KOPT-K1 (cell line): ENCODE results near the gene PRXL2B.

Source experiments
- H3K27ac ChIP-seq: fragments of 200-600 bp; sonication (generic); 2 replicates; pipeline ENCODE4 v1.5.1; 2016; ENCODE audit warnings: antibody characterized with exemption, mild to moderate bottlenecking, low read depth, low read length; ENCODE audit not compliant: poor library complexity, severe bottlenecking
- H3K36me3 ChIP-seq: fragments of 200-600 bp; sonication (generic); 2 replicates; pipeline ENCODE4 v1.5.1; 2017; ENCODE audit warnings: antibody characterized with exemption, mild to moderate bottlenecking, low read length, moderate library complexity; ENCODE audit not compliant: insufficient read depth
- H3K9me3 ChIP-seq: fragments of 200-600 bp; sonication (generic); 2 replicates; pipeline ENCODE4 v1.5.1; 2017; ENCODE audit warnings: antibody characterized with exemption, low read length, mild to moderate bottlenecking; ENCODE audit not compliant: insufficient read depth, poor library complexity, severe bottlenecking

PRXL2B gene

DNA sequence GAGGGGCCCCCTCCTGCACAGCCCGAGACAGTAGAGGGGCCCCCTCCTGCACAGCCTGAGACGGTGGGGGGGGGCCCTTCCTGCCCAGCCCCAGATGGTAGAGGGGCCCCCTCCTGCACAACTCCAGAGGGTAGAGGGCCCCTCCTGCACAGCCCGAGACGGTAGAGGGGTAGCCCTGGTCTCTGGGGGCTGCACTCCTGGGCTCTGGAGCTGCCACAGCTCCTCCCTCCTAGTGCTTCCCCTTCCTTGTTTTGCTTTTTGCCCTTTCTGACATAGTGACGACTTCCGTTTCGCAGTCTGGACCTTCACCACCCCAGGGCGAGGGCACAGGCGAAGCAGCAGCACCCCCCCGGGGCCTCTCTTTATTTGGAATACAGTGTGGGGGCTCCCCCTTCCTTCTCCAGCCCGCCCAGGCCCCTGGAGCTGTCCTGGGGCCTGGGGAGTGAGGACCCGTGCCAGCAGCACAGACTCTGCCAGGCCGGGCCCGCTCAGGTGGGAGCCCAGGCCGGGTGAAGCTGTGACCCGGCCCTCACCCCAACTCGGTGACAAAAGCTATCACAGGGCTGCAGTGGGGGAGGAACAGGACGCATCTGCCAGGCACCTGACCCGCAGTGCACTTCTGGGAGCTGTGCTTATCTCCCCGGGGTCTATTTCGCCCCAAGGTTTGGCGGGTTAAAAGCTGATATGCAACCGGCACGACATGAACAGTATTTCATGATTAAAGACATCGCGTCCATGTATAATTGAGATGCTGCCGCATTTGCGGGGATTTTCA, 1.1 kb upstream of the PRXL2B start:
- Histone ChIP-seq H3K27ac (peak overlapping the region; percentile 93), H3K9me3 (no peaks in the 10 kb centered on the region), H3K36me3 (peaks cover 4% of the 10 kb centered on the region; the same call in 1 of the 2 replicates)

DNA sequence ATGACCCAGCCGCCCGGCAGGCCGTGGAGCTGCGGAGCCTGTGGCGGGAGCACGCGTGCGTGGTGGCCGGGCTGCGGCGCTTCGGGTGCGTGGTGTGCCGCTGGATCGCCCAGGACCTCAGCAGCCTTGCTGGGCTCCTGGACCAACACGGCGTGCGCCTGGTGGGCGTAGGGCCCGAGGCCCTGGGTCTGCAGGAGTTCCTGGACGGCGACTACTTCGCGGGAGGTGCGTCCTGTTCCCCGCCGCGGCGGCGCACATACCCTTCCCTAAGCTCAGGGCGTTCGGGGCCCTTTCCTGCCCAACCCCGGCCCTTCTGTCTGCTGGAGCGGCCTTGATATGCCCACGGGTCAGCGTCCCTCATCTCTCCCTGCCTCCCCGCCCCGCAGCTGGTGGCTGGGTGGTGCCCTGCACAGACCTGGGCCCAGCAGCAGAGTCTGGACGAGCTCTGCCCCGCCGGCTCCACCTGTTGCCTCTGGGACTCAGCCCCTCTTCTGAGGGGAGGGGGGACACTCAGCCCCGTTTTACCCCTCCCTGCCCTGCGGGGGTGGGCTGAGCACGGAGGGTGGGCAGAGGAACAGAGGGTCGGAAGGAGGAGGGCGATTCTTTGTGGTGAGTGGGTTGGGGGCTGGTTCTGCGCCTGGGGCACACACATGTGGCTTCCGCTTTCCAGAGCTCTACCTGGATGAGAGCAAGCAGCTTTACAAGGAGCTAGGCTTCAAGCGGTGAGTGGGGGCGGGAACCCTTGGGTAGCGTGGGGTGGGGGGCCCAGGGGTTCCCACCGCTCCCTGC, 688 bp downstream of the PRXL2B start:
- H3K9me3 ChIP-seq, result no peaks in the 10 kb centered on the region
- peaks cover 4% of the 10 kb centered on the region; the same call in 1 of the 2 replicates for H3K36me3 ChIP-seq
- peak overlapping the region; percentile 93 for H3K27ac ChIP-seq

DNA sequence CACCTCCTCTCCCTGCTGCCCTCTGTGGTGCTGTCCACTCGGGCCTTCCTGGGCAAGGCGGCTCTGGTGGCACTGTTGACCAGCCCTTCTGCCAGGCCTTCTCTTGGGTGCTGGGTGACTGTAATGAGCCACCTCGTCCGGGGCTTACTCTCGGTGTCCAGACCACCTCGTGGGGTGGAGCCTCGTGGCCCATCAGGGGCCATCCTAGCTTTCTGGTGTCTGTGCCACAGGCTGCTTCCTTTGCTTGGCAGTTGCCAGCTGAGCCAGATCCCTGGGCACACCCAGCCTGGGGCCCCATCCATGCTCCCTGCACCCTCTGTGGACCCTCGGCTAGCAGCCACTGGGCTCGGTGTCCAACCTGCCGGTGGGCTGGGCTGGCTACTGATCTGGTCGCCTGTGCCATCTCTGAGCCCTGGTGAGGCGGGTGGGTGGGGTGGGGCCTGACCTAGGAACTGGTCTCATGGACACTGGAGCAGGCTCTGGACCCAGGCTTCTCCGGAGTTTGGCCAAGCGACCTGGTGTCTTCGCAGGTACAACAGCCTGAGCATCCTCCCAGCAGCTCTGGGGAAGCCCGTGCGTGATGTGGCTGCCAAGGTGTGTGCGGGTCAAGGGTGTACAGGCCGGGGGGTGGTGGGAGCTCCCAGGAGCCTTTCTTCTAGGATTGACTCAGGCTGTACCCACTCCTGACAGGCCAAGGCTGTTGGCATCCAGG, 1.4 kb downstream of the PRXL2B start:
- Histone ChIP-seq H3K36me3 (peaks cover 4% of the 10 kb centered on the region; the same call in 1 of the 2 replicates), H3K27ac (no peak overlapping the region), H3K9me3 (no peaks in the 10 kb centered on the region)

DNA sequence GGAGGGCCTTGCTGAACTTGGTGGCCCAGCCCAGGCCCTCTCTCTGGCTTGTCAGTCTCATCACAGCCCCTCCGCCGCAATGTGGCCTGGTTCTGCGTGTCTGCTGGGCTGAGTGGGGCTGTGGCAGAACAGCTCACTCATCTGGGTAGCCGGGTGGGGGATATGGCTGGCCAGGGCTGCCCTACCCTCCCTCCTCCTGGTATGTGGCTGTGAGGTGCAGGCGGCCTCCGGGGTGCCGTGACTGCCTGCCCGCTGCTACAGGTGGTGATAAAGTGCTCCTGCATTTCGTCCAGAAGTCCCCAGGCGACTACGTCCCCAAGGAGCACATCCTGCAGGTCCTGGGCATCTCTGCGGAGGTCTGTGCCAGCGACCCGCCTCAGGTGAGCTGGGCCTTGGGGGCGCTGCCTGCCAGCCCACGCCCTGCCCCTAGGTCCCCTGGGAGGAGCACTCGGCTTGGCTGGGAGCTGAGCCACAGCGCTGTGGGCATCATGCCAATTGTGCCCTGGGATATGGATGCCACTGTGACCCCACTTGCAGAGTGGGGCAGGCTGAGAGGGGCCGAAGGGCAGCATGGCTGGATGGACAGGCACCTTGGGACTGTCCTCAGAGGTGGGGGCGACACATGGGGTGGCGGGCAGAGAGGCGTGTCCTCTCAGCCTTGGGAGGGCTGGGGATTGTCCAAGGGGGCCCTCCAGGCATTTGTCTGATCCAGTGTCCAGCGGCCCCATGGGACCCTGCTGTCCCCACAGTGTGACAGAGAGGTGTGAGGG, 2.3 kb downstream of the PRXL2B start:
- Histone ChIP-seq H3K27ac (no peak overlapping the region), H3K36me3 (peaks cover 4% of the 10 kb centered on the region; the same call in 1 of the 2 replicates), H3K9me3 (no peaks in the 10 kb centered on the region)

DNA sequence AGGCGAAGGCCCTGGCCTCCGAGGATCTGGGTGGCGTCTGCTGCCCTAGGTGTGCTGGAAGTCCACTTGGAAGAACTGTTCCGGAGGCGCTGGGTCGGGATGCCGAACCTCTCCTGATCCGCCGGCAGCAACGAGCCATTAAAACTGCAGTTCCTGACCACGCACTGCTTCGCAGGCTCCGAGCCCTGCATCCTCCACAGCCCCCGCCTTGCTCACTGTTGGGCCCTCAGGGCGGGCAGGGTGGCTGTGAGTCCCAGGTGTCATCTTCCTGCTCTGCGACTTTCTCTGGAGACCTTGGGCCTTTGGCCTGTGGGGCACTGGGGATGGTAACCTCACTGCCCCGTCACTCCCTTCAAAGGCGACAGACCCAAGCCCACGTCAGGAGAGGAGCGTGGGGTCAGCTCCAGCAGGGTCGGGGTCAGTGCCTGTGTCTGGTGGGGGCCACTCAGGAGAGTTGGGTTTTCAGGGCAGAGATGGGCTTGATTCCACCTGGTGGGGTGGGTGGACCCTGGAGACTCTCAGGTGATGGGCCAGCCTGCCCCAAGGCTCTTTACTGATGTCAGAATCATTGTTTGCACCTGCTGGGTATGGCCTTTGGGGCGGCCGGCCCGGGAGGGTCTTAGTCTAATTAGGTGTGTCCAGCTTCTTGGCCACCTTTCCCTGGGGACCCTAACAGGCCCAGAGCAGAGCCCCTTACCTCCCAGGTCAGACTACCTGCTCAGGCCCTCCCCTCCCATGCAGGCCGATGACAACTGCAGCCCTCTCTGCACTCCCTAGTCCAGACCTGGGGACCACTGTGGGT, 3.1 kb downstream of the PRXL2B start:
- no peaks in the 10 kb centered on the region for H3K9me3 ChIP-seq
- no peak overlapping the region for H3K27ac ChIP-seq
- peaks cover 4% of the 10 kb centered on the region; the same call in 1 of the 2 replicates for H3K36me3 ChIP-seq

DNA sequence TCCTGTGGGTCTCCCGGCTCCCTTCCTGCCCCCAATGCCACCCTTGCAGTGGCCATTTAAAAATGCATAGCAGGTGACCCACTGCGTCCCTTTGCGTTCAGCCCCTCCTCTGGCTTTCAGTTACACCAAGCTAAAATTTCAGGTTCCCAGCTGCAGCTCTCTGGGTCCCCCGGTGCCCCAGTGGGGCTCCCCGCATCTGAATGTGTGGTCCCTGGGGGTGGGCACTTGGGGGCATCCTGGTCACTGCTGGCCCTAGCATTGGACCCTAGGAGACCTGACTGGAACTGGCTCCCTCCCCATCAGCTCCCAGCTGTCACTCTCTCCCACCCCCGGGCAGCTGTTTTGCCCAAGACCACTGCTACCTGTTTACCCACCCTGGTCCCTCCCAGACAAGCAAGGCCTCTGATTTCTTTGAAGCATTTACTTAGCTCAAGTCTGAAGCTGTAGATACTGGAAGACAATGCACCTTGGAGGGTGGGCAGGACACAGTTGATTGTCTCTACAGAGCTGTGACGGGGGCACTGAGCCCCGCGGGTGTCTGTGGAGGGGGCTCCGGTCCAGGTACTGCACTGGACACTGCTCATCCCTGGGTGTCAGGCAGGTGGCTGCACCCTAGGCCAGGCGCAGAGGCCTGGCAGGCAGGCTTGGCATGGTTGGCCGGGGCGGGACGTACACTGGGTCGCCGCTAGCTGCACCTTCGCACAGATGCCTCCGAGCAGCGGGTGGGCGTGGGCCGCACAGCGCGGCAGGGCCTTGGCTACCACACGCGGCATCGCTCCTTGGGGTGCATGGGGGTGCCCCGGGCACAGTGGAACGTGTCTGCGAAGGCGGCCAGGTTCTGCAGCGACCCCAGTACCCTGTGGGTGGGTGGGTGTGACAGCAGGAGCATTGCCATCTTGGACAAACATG, 3.9 kb downstream of the PRXL2B start:
- Histone ChIP-seq H3K9me3 (no peaks in the 10 kb centered on the region), H3K36me3 (peaks cover 4% of the 10 kb centered on the region; the same call in 1 of the 2 replicates), H3K27ac (no peak overlapping the region)

DNA sequence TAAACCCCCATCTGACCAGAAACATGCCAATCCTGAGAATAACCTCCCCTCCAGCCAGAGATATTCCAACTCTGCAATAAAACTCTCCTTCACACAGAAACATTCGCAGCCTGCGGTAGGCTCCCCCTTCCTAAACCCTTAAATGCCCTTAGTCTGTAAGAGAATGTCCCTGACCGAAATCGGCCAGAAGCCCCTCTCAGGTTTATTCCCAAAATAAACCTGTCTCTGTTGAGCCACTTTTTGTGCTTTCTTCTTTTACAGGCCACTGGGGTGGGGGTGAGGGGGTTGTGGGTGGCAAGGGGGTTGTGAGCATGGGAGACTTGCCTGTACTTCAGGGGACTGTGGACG, 4.6 kb downstream of the PRXL2B start:
- Histone ChIP-seq H3K9me3 (no peaks in the 10 kb centered on the region), H3K36me3 (peaks cover 4% of the 10 kb centered on the region; the same call in 1 of the 2 replicates), H3K27ac (no peak overlapping the region)

DNA sequence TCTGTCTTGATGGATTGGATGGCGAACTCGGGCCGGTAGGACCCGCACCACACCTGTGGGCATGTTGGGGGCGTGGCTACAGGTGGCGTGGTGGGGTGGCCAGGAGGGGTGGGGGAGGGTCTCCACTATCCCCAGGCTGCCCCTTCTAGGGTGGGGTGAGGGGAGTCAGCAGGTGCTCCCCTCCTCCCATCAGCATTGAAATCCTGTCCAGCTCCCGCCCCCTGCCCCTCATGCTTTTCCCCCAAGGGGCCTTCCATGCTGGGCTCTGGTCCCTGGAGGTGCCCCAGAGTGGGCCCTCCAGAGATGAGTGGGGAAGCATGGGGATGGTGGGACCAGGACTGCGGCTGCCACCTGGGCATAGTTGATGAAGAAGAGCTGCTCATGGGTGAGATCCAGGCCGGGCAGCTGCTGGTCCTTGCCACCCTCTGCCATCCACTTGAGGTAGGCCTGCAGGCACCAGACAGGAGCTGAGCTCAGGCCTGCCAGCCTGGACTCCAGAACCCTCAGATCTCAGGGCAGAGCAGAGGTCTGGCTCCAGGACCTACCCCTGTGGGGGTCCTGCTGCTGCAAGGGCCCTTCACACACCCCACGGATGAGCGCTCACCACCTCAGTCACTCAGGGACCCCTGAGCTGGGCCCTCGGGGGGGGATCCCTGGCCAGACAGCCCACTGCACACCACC, 5.1 kb downstream of the PRXL2B start:
- Histone ChIP-seq H3K27ac (no peak overlapping the region), H3K9me3 (no peaks in the 10 kb centered on the region), H3K36me3 (peaks cover 4% of the 10 kb centered on the region; the same call in 1 of the 2 replicates)

DNA sequence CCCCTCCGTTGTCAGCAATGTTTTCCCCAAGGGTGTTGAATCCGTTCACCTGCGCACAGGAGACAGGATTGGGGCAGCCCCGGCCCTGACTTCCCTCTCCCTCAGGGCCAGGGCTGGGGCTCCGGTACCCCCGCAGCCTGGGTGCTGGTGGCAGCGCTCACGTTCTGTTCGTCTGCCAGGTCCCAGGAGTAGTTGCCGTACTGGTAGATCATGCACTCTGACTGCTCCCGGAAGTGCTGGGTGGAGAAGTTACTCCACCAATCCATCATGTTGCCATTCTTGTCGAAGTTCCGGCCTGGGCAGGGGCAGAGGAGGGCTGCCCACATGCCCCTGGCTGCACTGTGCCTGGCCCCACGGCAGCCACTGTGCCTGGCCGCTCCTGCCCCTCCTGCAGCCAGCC, 6.1 kb downstream of the PRXL2B start:
- H3K27ac ChIP-seq, result no peak overlapping the region
- peaks cover 4% of the 10 kb centered on the region; the same call in 1 of the 2 replicates for H3K36me3 ChIP-seq
- peaks cover under 1% of the 10 kb centered on the region for H3K9me3 ChIP-seq

DNA sequence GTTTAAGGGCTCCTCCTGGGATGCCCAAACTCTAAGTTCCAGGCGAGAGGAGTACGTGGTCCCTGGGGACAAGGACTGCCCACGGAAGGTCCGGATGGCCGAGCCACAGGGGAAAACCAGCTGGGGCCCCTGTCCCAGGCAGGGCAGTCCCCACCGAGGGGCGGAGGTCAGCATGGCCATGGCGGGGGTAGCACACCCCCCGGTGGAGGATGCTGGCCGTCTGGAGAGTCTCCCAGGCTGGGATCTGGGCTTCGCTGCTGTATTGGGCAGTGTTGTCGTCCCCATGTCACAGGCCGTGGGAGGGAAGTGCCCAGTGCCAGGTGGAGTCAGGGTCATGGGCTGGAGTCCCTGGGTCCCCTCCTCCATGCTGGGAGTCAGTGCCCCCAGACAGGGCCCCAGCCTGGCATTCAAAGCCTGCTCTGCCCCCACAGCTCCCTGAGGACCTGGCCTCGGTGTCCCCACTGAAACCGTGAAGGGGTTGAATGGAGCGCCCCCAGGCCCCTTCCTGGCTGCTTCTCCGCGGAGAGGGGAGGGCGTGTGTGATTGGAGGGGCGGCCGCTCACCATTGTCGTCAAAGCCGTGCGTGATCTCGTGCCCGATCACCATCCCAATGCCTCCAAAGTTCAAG, 6.8 kb downstream of the PRXL2B start:
- no peak overlapping the region for H3K27ac ChIP-seq
- peaks cover 7% of the 10 kb centered on the region for H3K9me3 ChIP-seq
- peaks cover 4% of the 10 kb centered on the region; the same call in 1 of the 2 replicates for H3K36me3 ChIP-seq

DNA sequence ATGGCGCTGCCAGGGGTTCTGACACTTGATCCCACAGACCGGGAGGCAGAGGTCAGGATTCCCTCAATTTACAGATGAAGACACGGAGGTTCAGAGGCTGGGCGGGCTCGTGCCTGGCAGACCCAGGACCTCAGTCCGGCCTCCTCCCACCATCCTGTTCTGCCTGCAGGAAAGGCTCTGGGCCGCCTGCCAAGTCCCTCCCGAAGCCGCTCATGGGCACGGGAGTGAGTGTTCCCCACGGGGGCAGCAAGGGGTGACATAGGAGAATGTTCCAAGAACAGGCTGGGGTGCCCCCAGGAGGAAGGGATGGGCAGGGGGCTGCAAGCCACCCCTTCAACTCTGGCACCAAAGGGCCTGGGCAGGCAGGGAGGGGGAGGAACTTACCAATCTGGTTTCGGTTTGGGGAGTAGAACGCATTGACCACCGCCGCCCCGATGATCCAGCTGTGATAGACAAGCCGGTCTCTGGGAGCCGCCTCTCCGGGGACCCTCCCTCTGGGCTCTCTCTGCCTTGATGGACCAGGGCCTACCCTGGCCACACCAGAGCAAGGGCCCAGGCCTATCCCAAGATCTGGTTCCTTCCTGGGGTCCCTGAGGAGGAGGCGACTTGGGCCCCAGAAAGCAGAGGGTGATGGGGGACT, 7.5 kb downstream of the PRXL2B start:
- Histone ChIP-seq H3K27ac (no peak overlapping the region), H3K9me3 (peaks cover 13% of the 10 kb centered on the region), H3K36me3 (peaks cover 3% of the 10 kb centered on the region; the same call in 1 of the 2 replicates)

DNA sequence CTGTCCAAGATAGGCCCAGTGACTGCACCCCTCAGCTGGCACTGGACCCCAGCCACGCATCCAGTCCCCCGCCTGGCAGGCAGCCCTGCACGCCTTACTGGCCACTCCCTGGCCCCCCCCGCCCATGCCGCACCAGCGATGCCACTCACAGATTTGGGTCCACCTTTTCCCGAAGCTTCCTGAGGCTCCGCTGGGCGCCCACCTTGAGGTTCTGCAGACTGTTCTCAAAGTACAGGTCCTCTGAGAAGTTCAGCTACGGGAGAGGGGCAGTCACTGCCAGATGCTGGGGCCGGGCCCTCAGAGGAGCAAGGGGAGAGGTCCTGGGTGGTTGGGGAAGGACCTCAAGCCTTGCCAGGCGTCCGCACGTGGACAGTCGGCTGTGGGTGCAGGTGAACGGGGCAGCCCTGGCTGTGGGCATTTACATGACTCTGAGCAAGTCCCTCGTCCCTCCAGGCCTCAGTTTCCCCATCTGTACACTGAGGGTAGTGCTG, 8.1 kb downstream of the PRXL2B start:
- H3K36me3 ChIP-seq, result no peaks in the 10 kb centered on the region
- no peak overlapping the region for H3K27ac ChIP-seq
- peaks cover 13% of the 10 kb centered on the region for H3K9me3 ChIP-seq
